ENCODE measurements around the gene ANKRD55.

DNA sequence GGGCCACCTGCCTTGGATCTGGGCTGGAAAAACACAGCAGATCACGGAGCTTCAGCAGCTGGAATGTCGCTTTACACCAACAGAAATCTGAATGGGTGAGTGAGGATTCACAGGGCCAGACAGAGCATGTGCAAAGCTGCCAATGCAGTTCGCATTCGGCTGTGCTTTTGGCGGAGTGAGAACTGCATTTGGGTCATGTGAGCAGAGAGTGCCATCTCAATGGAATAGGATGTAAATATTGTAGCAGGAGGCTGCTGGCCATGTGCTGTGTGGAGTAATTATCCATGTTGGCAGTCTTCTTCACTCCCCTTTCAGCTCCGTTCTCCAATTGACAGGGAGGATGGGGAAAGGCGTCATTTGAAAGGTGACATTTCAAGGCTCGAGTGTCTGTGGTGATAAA, at the start of gene ANKRD55:
- TF ChIP-seq, protein P1, sequence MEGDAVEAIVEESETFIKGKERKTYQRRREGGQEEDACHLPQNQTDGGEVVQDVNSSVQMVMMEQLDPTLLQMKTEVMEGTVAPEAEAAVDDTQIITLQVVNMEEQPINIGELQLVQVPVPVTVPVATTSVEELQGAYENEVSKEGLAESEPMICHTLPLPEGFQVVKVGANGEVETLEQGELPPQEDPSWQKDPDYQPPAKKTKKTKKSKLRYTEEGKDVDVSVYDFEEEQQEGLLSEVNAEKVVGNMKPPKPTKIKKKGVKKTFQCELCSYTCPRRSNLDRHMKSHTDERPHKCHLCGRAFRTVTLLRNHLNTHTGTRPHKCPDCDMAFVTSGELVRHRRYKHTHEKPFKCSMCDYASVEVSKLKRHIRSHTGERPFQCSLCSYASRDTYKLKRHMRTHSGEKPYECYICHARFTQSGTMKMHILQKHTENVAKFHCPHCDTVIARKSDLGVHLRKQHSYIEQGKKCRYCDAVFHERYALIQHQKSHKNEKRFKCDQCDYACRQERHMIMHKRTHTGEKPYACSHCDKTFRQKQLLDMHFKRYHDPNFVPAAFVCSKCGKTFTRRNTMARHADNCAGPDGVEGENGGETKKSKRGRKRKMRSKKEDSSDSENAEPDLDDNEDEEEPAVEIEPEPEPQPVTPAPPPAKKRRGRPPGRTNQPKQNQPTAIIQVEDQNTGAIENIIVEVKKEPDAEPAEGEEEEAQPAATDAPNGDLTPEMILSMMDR (IDR thresholded peaks at IDR 0.05) = no peak
- TF ChIP-seq EZH2 (IDR thresholded peaks at IDR 0.05; ENCODE audit: borderline replicate concordance, insufficient read depth, low read depth, low read length, poor library complexity, severe bottlenecking) = no peak

Data from B cell (primary cell).